ENCODE results near the gene ACSL5.

ACSL5 gene

DNA sequence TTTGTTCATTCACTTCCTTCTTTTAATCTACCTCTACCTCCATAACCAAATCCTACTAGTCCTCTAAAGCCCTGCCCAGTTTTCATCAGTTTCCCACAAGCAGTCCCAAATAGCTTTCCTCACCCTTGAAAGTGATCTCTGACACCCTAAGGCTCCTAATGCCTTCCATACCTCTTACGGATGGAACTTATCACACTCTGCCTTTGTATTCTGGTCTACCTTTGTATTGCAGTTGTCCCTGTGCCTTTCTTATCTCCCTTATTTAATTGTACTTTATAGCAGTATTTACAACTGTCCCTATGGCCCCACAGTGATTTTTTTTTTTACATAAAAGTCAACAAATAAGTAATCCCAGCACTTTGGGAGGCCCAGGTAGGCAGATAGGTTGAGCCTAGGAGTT lies 33.8 kb downstream of the ACSL5 start:
- Histone ChIP-seq H3K9ac (ENCODE audit: low read length) (no peak overlapping the region), H3K9me2 (ENCODE audit: low read depth, low read length) (no peaks in the 10 kb centered on the region), H3K27me3 (ENCODE audit: insufficient read depth, low read length) (no peaks in the 10 kb centered on the region), H3K36me3 (ENCODE audit: insufficient read depth, low read length) (peaks cover 77% of the 10 kb centered on the region), H3K27ac (ENCODE audit: low read depth, low read length, poor library complexity, severe bottlenecking) (no peak overlapping the region), H3K9me3 (ENCODE audit: low read length) (no peaks in the 10 kb centered on the region), H3K4me1 (ENCODE audit: insufficient read depth, low read length, severe bottlenecking) (no peaks in the 10 kb centered on the region), H2AFZ (ENCODE audit: low read length) (no peak overlapping the region), H4K20me1 (ENCODE audit: insufficient read depth, low read length) (no peaks in the 10 kb centered on the region), H3K4me3 (ENCODE audit: low read depth, low read length, poor library complexity, severe bottlenecking) (no peak overlapping the region), H3K4me2 (ENCODE audit: low read length) (no peak overlapping the region), H3F3A (ENCODE audit: insufficient read depth, low read length) (no peaks in the 10 kb centered on the region), H3K79me2 (ENCODE audit: insufficient read depth, low read length) (no peaks in the 10 kb centered on the region)
- no peak for TF ChIP-seq EZH2 (IDR thresholded peaks at IDR 0.05; ENCODE audit: borderline replicate concordance, low read length)
- TF ChIP-seq, protein P1, sequence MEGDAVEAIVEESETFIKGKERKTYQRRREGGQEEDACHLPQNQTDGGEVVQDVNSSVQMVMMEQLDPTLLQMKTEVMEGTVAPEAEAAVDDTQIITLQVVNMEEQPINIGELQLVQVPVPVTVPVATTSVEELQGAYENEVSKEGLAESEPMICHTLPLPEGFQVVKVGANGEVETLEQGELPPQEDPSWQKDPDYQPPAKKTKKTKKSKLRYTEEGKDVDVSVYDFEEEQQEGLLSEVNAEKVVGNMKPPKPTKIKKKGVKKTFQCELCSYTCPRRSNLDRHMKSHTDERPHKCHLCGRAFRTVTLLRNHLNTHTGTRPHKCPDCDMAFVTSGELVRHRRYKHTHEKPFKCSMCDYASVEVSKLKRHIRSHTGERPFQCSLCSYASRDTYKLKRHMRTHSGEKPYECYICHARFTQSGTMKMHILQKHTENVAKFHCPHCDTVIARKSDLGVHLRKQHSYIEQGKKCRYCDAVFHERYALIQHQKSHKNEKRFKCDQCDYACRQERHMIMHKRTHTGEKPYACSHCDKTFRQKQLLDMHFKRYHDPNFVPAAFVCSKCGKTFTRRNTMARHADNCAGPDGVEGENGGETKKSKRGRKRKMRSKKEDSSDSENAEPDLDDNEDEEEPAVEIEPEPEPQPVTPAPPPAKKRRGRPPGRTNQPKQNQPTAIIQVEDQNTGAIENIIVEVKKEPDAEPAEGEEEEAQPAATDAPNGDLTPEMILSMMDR (IDR thresholded peaks at IDR 0.05; ENCODE audit: low read length): no peak

DNA sequence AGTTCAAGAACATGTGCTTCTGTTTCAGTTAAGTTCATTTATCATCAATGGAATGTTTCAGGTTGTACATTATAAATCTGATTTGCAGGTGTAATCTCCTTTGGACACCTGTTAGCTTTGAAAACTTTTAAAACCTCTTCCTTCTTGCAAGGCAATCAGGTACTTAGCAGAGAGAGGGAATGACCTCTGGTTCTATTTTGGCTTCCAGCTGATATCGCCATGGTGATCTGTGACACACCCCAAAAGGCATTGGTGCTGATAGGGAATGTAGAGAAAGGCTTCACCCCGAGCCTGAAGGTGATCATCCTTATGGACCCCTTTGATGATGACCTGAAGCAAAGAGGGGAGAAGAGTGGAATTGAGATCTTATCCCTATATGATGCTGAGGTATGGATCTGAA lies 35.4 kb downstream of the ACSL5 start:
- Histone ChIP-seq H3K4me2 (ENCODE audit: low read length) (no peak overlapping the region), H3K27ac (ENCODE audit: low read depth, low read length, poor library complexity, severe bottlenecking) (no peak overlapping the region), H2AFZ (ENCODE audit: low read length) (no peak overlapping the region), H3K9ac (ENCODE audit: low read length) (no peak overlapping the region), H3K79me2 (ENCODE audit: insufficient read depth, low read length) (no peaks in the 10 kb centered on the region), H3K9me3 (ENCODE audit: low read length) (no peaks in the 10 kb centered on the region), H3K4me3 (ENCODE audit: low read depth, low read length, poor library complexity, severe bottlenecking) (no peak overlapping the region), H4K20me1 (ENCODE audit: insufficient read depth, low read length) (no peaks in the 10 kb centered on the region), H3K27me3 (ENCODE audit: insufficient read depth, low read length) (no peaks in the 10 kb centered on the region), H3K4me1 (ENCODE audit: insufficient read depth, low read length, severe bottlenecking) (no peaks in the 10 kb centered on the region), H3K9me2 (ENCODE audit: low read depth, low read length) (no peaks in the 10 kb centered on the region), H3F3A (ENCODE audit: insufficient read depth, low read length) (no peaks in the 10 kb centered on the region), H3K36me3 (ENCODE audit: insufficient read depth, low read length) (peaks cover 67% of the 10 kb centered on the region)
- TF ChIP-seq EZH2 (IDR thresholded peaks at IDR 0.05; ENCODE audit: borderline replicate concordance, low read length): no peak
- TF ChIP-seq, protein P1 (IDR thresholded peaks at IDR 0.05; ENCODE audit: low read length): no peak

DNA sequence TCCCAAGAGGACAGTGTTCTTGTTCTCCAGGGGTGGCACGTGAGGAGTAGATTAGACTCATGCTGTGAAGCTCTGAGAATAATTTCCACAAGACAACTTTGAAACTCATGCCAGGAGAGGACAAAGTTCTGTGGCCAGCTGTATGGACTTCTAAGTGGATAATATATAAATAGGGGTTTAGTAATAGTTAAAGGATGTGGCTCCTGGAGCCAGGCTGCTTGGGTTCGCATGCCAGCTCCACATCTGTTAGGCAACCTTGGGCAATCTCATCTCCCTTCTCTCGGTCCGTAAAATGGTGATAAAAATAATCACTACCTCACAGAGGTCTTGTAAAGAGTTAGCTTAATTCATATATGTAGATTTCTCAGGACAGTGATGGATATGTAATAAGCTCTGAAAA lies 35.8 kb downstream of the ACSL5 start:
- H3K36me3 ChIP-seq (ENCODE audit: insufficient read depth, low read length): peaks cover 66% of the 10 kb centered on the region
- no peak overlapping the region for H3K4me3 ChIP-seq (ENCODE audit: low read depth, low read length, poor library complexity, severe bottlenecking)
- H3K4me2 ChIP-seq (ENCODE audit: low read length): no peak overlapping the region
- no peak overlapping the region for H2AFZ ChIP-seq (ENCODE audit: low read length)
- no peaks in the 10 kb centered on the region for H3K79me2 ChIP-seq (ENCODE audit: insufficient read depth, low read length)
- TF ChIP-seq, protein P1 (IDR thresholded peaks at IDR 0.05; ENCODE audit: low read length): no peak
- no peak for TF ChIP-seq EZH2 (IDR thresholded peaks at IDR 0.05; ENCODE audit: borderline replicate concordance, low read length)
- H3K9me3 ChIP-seq (ENCODE audit: low read length): no peaks in the 10 kb centered on the region
- no peak overlapping the region for H3K9ac ChIP-seq (ENCODE audit: low read length)
- no peaks in the 10 kb centered on the region for H3K9me2 ChIP-seq (ENCODE audit: low read depth, low read length)
- no peaks in the 10 kb centered on the region for H4K20me1 ChIP-seq (ENCODE audit: insufficient read depth, low read length)
- H3K4me1 ChIP-seq (ENCODE audit: insufficient read depth, low read length, severe bottlenecking): no peaks in the 10 kb centered on the region
- H3F3A ChIP-seq (ENCODE audit: insufficient read depth, low read length): no peaks in the 10 kb centered on the region
- H3K27ac ChIP-seq (ENCODE audit: low read depth, low read length, poor library complexity, severe bottlenecking): no peak overlapping the region
- no peaks in the 10 kb centered on the region for H3K27me3 ChIP-seq (ENCODE audit: insufficient read depth, low read length)

Measured in OCI-LY1 (cell line).